Inflammatory macrophage treated with lipopolysaccharide for 1 hour (primary cell): Measurements from ENCODE around the gene IL1RAPL1.

ENCODE experiments used
- DNase-seq, 2 donors: peaks; one replicate each; pipeline ENCODE4 v3.0.0-alpha.2; 2020 to 2022

IL1RAPL1 gene

DNA sequence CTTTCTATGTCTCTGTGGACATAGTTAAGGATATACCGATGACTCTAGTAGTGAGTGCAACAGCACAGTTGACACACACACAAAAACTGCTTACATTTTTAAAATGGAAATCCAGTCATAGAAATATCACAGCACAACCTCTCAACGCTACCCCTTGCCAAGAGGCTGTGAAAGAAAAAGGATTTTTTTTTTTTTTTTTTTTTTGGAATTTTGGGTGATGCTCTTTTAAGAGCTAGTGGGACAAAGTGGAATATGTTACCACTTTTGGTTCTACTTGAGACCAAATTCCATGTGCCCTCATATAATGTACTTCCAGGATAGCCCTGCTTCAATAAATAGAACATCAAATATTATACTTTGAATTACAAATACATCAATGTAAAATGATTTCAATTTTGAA is 1247.1 kb downstream of the IL1RAPL1 start:
- no peak for DNase-seq

DNA sequence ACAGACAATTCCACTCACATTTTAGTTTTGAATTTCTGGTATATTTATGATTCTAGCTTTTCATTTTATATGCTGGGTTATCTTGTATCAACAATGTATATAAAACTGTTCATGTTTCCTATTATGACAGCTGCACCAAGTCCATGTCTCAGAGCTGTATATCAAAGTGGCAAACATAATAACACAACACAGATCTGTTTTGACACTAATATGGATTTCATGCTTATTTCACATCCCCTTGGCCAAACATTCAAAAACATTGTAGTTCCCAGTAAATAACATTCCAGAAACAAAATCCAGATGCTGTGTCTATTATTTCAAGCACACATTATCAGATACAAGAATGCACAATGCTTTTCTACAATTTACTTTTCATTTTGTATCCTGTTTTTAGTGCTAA is 1247.5 kb downstream of the IL1RAPL1 start:
- DNase-seq = no peak

DNA sequence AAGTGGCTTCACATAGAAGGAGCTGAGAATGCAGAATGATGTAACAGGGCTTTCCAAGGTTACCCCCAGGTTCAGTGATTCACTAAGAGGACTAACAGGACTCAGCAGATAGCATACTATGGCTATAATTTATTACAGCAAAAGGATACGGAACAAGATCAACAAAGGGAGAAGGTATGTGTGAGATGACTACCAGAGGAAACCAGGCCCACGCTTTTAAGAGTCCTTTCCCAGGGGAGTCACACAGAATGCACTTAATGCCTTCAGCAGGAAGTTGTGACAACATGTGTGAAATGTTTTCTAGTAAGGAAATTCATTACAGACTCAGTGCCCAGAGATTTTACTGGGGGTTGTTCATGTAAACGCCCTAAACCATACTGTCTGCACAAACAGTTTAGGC is 1254.5 kb downstream of the IL1RAPL1 start:
- no peak for DNase-seq

DNA sequence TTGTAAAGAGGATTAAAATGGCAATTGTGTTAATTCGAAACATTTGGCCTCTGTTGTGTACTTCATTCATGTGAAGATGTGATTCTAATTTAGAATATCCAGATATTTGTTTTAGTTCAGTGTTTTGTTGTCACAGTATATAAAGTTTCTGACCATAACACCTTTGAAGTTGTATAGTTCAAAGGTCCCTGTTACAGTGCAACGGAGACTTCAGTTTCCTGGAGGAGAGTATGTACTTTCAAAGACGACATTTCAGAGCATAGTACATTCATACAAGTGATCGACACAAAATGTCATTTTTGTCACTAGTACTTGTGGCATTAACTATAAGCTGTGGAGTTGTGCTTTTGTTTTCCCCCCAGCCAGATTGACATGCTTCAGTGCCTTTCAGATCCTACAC is 1255.3 kb downstream of the IL1RAPL1 start:
- DNase-seq = no peak

DNA sequence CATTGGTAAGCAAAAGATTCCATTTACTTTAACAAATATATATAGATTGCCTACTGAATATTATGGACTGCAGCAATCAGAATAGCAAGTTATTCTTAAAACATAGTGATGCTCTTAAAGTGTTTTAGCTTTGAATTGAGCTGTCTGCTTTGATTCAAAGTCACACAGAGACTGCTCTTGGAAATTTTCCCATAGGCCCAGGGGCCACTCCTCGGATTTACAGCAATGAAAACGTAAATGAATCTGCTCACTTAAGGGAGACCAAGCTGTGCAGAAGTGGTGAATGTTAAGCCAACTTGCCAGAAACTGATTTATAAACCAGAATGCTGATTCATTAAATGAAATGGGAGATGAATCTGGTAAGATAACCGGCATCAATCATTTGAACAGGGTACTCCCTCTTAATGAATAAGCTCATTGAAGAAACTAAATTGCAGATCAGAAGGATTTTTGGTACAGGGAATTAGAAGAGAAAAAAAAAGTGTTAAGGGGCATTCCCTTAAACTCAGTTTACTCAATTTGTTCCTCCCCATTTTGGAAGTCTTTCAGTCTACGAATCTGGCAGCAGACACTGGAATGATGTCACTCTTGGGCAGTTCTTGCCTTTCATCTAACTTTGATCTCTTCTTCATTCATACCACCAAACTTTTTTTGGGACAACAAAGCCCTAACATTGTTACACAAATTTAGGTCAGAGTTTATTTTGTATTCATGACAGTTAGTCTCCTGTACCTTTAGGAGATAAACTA is 1264.8 kb downstream of the IL1RAPL1 start:
- no peak for DNase-seq

DNA sequence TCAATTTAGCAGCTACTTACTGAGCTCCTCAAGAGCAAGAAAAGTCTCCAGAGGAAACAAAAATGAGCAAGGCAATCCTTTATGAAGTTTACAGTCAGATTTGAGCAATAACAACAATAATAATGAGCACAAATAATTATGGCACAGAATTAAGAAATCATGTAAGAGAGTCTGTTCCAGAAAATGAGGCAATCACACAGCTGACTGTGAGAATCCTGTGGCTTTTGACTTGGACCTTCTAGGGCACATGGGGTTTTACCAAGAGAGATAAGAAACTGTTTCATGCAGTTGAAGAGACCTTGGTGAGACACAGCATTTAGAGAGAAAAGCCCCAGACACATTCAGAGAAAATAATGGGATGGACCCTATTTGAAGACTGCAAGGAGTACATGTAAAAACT is 1265.5 kb downstream of the IL1RAPL1 start:
- DNase-seq = no peak

DNA sequence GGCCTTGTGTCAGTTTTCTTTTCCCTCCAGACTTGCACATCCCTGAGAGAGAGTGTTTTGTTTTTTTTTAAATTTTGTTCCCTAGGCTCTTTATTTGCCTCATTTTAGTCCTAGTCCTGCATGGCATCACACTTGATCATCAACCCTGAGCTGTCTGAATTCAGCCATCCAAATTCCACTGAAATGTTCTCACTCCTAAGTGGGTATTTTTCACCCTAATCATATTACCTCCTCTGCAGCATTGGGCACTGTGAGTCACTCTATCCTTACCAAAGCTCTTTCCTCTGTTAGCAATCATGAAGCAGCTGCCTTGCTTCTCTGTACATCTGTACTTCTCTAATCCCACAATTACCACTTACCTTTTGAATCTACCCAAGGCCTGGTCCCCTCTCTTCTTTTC is 1271.5 kb downstream of the IL1RAPL1 start:
- DNase-seq = no peak

DNA sequence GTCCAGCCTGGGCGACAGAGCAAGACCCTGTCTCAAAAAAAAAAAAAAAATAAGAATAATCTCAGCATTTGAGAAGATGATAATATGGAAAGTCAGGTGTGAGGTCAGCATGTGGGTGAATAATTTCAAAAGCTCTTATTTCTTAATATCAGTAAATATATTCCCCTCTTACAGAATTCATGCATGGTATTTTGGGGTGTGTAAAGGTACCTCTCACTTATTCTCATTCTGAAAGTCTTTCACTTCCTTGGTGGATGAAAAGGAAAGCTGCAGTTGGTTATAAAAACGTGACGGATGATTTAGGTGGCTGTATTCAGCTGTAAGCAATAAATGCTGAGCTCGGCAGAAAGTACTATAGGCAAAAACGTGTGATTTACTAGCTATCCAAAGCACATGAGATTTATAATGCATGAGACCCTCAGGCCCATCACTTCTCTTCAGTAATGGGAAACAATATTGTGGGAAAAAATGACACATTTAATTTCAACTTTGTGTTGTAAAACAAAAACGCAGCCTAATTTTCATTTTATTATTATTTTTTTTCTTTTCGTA is 1275.0 kb downstream of the IL1RAPL1 start:
- no peak for DNase-seq

DNA sequence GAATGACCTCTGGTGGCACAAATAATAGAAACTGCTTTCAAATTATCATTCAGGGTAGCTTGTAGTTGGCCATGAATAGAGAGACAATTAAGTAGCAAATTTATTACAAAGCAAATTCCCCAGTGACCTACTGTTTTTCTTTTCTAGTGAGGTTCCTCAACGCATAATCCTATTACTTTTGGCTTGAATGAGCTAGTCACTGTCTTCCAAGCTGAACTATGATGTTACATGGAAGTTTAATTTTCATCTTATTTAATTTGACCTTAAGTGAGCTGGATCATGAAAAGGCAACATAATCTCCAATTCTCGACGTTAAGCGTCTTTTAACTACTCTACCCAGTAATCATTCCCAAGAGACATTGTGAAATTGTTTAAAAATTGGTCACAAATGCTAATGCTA is 1280.7 kb downstream of the IL1RAPL1 start:
- DNase-seq = no peak

DNA sequence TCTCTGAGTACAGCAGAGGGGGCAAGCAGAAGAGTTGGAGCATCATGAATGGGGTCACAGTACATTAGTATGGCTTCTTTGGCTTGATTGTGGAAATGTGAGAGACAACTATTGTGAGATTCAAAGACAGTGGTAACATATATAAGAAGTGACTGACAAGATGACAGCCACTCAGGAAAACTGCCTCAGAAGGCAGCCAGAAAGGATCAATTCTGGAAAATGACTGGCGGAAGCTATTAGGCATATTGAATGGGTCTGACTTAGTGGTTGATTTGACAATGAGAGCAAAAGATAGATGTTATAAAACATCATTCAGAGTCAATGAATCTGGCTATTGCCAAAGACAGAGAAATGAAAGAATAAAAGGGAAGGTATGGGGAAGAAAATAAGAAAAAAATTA is 1282.6 kb downstream of the IL1RAPL1 start:
- DNase-seq = no peak

DNA sequence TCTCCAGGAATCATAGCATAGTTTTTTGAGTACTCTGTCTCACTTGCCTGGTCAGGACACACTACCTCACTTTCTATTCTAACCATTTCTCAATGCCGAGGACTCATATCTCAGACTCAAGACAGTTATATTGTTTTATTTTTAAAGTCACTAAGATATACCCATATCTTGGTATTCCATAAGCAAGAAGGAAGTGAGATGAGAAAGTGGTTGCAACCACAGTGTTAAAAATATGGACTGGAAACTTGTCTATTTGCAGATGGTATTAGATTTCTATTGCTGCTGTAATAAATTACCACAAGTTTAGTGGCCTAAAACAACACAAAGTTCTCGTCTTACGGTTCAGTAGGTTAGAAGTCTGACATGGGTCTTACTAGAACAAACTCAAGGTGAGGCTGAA is 1283.4 kb downstream of the IL1RAPL1 start:
- no peak for DNase-seq

DNA sequence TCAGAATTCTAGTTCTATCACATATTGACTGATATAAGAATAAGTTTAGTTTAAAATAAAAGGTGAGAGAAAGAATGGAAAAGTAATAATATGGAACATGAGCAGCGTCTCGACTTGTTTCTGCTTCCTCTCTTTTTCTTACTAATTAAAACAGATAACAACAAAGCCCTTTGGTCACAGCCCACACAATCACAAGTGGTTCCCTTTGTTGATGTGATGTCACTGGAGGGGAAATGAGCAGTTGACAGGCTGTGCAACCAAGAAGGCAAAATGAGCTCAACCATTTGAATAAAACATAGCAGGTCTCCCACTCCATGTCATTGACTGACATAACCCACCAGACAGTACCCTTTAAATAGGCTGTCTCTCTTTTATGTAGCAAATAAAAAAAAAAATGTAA is 1285.6 kb downstream of the IL1RAPL1 start:
- no peak for DNase-seq

DNA sequence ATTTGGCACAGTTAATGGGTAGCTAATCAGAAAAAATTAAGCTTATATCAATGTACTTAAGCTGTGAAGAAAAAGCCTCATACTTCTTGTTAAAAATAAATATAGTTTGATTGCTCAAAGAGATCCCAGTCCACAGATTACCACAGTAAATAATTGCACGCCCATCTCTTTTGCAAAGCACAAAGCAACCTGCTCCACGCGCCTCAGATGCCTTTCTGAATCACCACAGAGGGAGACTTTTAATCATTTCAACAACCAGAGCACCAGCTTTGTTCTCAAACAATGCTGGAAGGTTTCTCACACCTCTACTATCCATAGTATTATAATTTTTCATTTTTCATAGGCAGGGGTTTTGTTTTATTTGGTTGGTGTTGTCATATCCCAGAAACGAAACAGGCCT is 1289.5 kb downstream of the IL1RAPL1 start:
- no peak for DNase-seq

DNA sequence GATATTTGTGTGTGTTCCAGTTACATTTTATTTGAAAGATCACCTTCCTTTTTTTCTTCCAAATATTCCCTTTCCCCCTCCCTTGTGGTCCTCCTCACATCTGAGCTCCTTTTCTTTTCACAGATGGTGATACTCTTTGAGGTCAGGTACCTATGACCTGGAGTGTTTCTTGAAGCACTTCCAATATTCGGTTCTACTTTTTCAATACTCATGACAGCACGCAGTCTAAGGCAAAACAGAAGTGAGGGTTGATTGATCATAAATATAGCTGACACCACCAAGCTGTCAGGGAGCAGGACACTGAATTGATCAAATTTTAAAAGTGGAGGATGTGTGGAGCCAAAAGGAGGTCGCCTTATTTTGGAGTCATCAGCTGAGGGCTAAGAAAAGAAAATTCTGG is 1293.7 kb downstream of the IL1RAPL1 start:
- DNase-seq = no peak

DNA sequence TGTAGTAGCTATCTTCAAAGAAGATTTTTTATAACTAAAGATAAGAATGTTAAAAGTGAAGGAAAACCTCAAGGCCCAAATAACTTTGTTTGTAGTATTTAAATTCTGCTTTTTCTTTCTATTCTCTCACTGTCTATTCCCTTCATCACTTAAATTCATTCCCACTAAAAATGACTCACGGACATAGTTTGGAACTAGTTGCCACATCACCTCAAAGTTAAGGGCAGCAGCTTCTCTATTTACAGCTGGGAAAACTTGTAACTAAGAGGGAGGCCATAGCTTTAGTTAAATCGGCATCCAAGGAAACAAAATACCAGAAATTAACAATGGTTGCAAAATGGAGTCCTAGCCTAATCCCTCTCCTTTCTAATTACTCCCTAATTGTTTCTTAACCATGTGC is 1302.8 kb downstream of the IL1RAPL1 start:
- DNase-seq = no peak

DNA sequence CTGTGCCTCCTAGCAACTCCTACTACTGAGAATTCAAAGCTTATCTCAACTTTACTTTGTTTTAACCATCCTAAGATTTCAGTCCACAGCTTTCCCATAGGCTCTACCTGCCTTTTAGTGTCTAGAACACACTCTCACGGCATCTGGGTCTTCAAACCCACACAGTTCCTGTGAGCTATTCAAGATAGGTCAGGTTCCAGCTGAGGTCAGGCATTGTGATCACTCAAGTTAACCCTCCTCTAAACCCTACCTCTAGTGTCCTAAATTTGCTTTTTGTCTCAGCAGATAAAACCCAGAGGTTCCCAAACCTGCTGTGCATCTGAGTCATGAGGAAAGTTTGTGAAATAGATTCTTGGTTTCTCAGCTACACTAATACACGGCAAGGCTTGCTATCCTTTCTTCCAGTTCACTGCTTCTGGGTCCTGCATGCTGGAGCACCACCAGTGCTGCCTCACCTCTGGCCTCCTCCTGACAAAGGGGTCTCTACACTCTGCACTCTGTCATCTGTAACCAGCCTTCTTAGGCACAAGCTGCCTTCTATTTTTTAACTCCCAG is 1303.5 kb downstream of the IL1RAPL1 start:
- no peak for DNase-seq

DNA sequence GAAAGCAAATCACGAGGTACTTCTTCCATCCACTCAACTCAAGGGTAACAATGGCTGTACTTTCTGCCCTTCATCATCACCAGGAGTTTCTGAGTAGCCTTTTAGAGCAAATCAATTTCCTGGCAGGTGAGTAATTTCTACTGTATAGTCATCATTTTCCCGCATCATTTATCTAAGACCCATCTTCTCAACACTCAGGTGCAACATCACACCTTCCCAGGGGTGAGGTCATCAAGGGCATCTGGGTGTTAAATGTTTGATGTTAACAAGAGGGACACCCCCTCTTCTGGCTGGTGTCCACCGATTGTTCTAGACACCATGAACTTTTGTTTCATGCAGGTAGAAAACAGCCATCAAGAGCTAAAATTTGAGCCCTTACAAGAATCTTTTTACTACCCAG is 1314.8 kb downstream of the IL1RAPL1 start:
- DNase-seq = no peak

DNA sequence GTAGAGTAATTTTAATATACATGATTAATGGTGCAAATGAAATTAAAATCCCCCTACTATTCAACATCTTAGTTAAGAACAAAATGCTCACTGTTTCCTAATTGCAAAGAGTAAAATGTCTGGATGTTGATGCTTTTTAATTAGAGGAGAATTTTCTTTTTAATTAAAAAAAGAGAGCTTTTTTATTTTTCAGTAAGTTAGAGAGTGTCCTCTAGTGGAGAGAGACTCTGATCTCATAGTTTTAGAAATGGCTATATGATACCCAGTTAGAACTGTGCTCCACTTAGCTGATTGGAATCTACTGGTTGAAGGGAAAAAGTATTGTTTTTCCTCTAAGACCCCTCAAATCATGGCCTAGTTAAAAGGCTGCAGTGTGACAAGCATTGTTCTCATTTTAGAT is 1316.1 kb downstream of the IL1RAPL1 start:
- no peak for DNase-seq

DNA sequence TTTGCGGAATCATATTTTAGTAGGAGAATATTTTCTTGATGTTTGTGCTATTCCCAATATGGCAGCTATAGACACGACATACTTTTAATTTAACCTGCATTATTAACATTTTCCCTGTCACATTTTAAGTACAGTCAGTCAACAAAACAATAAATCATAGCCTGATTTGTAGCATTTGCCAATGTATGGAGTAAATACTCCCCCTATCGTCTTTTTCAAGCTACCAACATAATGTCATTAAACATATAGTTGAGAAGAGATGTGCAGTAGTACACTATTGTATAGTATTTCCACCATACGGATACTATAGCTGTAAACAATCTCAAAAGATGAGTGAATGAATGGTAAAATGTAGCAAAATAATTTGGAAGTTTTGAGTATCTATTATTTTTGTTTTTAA is 1324.4 kb downstream of the IL1RAPL1 start:
- DNase-seq = no peak

DNA sequence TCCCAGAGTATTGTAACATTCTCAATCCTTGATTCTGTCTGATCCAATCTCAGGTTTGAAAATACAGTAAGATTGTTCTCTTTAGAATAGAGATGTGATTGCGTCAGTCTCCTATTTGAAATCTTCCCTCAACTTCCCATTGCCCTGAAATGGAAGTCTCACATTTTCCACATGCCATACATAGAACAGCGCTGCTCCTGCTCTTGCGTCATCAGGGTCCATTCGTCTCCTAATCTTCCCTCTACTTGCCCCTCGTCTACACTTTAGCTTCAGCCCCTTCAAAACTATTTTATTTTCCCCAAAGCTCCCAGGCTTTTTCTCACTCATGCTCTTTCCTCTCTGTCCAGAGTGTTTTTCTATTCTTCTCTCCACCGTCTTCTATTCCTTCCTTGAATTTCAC is 1326.4 kb downstream of the IL1RAPL1 start:
- DNase-seq = no peak

DNA sequence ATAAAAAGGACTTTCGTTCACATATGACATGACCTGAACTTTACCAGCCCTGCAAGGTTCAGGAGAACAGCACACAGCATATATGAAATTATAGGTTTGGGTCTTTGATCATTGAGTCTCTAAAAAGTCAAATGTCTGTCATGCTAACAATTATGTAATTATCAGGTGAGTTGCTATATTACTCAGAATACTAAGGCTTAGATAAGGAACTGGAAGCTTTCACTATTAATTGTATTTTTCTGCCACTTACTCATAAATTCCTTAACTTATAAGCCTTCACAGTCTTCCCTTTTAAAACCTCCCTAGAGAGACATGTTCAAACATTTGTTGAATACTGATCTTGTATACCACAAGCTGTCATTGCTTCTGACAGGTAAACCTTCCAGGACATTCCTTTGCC is 1335.4 kb downstream of the IL1RAPL1 start:
- DNase-seq = no peak

DNA sequence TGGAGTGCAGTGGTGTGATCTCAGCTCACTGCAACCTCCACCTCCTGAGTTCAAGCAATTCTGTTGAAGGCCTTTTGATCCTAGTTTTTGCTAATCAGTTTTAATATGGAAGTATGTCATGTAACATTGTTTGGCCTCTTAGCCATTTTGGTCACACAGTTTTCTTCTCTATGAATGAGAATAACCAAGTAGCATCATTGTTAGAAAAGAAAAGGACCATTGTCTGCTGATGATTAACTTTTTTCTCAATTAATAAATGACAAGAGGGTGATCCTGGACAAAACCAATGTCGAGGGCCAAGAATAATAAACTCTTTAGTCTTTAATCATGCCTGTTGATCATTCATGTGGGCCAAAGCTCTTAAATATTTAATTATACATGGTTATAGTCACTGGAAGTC is 1338.8 kb downstream of the IL1RAPL1 start:
- no peak for DNase-seq

DNA sequence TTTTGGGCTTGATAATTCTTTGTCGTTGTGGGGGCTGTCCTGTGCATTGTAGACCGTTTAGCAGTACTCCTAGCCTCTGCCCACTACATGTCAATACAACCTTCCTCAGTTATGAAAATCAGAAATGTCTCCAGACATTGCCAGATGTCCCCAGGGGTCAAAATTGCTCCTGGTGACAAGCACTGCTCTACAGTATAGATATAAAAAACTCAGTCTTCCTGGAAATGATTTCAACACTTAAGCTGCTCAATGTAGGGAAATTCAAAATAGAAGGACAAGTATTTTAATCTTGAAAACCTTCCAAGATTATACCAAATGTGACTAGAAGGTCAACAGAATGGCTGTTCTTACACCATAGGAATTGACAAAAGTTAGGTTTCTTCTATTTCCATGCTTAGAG is 1339.4 kb downstream of the IL1RAPL1 start:
- DNase-seq = no peak

DNA sequence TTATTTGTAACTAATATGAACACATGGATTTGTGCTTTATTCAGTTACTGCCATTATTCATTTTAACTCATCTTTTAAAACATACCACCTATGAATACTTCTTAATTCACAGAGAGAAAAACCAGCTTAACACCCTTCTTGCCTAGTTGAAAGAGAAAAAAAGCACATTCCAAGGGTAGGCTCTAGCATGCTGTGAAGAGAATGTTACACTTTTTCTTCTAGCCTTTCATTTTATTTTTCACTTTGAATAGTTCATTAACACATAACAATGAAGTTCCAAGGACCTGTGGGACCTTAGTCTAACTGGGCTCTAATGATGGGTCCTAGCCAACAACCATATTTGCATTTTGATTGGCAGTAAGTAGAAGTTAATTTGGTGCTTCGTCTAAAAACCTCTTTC is 1348.2 kb downstream of the IL1RAPL1 start:
- no peak for DNase-seq

DNA sequence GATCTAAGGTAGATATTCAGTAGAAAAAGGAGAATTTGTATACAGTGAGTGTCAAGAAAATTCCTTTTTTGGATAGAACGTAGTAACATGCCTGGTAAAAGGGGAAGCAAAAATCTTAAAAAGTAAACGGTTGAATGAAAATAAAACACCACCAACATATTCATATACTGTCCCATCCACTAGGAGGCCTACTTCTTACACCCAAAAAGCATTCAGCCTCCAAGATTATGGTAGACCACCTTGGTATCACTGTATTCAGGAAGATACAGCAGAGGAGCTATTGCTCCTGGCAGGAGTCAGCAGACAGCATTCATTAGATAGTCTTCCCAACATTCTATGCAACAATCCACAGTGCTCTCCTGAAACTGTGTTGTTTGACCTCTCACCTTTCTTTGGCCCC is 1353.5 kb downstream of the IL1RAPL1 start:
- no peak for DNase-seq
